ENCODE measurements around the gene BTRC.

Gene BTRC

GRCh38 chr10:101444058-101444898 is 90.3 kb downstream of the BTRC start:
- ATAC-seq (ENCODE audit: low read depth) = no peak
- TF ChIP-seq CTCF (IDR thresholded peaks at IDR 0.05; ENCODE audit: poor library complexity, severe bottlenecking) = peak; percentile 29
- Histone ChIP-seq H3K4me3 (ENCODE audit: severe bottlenecking) (no peak overlapping the region), H3K9me3 (ENCODE audit: severe bottlenecking) (no peaks in the 10 kb centered on the region), H3K27ac (ENCODE audit: poor library complexity, severe bottlenecking) (no peak overlapping the region), H3K27me3 (ENCODE audit: insufficient read depth, poor library complexity, severe bottlenecking) (no peaks in the 10 kb centered on the region), H3K4me1 (ENCODE audit: insufficient read depth, poor library complexity, severe bottlenecking) (no peaks in the 10 kb centered on the region), H3K36me3 (ENCODE audit: low read depth) (no peaks in the 10 kb centered on the region)
- no peak for DNase-seq (ENCODE audit: low spot score)

DNA sequence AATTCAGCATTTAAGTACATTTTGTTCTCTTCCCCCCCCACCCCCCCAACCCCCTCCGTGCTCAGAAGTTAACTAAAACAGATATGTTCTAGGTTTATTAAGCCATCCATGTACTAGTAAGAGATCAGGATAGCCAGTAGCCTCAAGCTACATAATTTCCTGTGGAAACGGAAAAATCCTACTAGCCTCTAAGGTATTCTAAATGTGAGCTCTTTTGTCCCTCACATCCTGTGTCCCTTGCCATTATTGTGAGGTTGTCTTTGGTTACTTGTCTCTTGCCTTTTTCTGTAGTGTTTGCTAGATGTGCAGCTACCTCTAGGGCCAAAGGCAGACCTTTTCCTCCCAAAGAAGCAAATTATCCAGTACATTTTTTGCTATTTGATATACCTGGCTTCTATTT is 92.1 kb downstream of the BTRC start:
- no peak overlapping the region for H3K27ac ChIP-seq (ENCODE audit: poor library complexity, severe bottlenecking)
- ATAC-seq (ENCODE audit: low read depth) = no peak
- no peak overlapping the region for H3K4me3 ChIP-seq (ENCODE audit: severe bottlenecking)
- no peak for DNase-seq (ENCODE audit: low spot score)
- no peak for TF ChIP-seq CTCF (IDR thresholded peaks at IDR 0.05; ENCODE audit: poor library complexity, severe bottlenecking)
- H3K4me1 ChIP-seq (ENCODE audit: insufficient read depth, poor library complexity, severe bottlenecking) = no peaks in the 10 kb centered on the region
- H3K9me3 ChIP-seq (ENCODE audit: severe bottlenecking) = no peaks in the 10 kb centered on the region
- no peaks in the 10 kb centered on the region for H3K36me3 ChIP-seq (ENCODE audit: low read depth)
- H3K27me3 ChIP-seq (ENCODE audit: insufficient read depth, poor library complexity, severe bottlenecking) = no peaks in the 10 kb centered on the region

DNA sequence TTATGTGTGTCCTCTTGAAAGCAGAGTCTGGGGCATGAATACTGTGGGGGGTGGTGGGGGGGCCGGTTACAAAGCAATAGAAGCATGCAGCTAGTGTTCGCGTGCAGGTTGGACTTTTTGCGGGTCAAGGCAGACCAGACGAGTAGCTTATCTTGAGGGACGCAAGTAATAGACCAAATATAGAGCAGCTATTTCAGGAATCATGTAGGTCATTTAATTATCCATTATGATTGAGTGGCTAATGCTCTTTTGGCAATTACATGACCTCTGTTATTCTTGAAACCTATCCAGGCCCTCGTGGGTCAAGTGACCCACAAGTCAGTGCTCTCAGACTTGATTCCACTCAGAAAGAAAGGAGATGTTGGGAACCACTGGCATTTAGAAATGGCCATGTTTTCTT is 93.0 kb downstream of the BTRC start:
- no peaks in the 10 kb centered on the region for H3K4me1 ChIP-seq (ENCODE audit: insufficient read depth, poor library complexity, severe bottlenecking)
- H3K4me3 ChIP-seq (ENCODE audit: severe bottlenecking) = no peak overlapping the region
- no peaks in the 10 kb centered on the region for H3K36me3 ChIP-seq (ENCODE audit: low read depth)
- no peaks in the 10 kb centered on the region for H3K27me3 ChIP-seq (ENCODE audit: insufficient read depth, poor library complexity, severe bottlenecking)
- no peak overlapping the region for H3K27ac ChIP-seq (ENCODE audit: poor library complexity, severe bottlenecking)
- ATAC-seq (ENCODE audit: low read depth) = no peak
- no peaks in the 10 kb centered on the region for H3K9me3 ChIP-seq (ENCODE audit: severe bottlenecking)
- DNase-seq (ENCODE audit: low spot score) = no peak
- TF ChIP-seq CTCF (IDR thresholded peaks at IDR 0.05; ENCODE audit: poor library complexity, severe bottlenecking) = no peak

DNA sequence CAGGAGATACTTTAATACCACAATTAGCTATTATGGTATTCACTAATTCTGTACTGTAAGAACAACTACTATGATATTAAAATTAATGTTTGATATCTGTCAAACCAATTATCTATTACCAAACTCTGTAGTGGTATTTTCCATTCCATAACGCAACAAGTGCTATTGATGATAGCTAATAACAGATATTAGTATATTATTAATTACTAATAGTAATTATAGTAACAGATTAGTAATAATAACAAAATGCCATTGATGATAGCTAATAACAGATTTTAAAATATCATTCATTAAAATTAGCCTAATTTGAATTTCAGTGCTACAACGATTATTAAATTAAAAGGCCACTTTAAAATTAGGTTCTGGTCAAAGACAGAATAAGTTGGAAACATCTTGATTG is 93.5 kb downstream of the BTRC start:
- no peaks in the 10 kb centered on the region for H3K4me1 ChIP-seq (ENCODE audit: insufficient read depth, poor library complexity, severe bottlenecking)
- no peak for ATAC-seq (ENCODE audit: low read depth)
- H3K36me3 ChIP-seq (ENCODE audit: low read depth) = no peaks in the 10 kb centered on the region
- no peak for DNase-seq (ENCODE audit: low spot score)
- H3K27ac ChIP-seq (ENCODE audit: poor library complexity, severe bottlenecking) = no peak overlapping the region
- no peak overlapping the region for H3K4me3 ChIP-seq (ENCODE audit: severe bottlenecking)
- no peaks in the 10 kb centered on the region for H3K27me3 ChIP-seq (ENCODE audit: insufficient read depth, poor library complexity, severe bottlenecking)
- H3K9me3 ChIP-seq (ENCODE audit: severe bottlenecking) = no peaks in the 10 kb centered on the region
- TF ChIP-seq CTCF (IDR thresholded peaks at IDR 0.05; ENCODE audit: poor library complexity, severe bottlenecking) = no peak

Measured in RWPE2 (cell line).